Rectal smooth muscle tissue (tissue), 1 donor: ENCODE results near the gene NR1D2.

ENCODE experiments used
- H3K27ac ChIP-seq: one replicate; pipeline ENCODE4 v1.7.0; 2013; ENCODE audit warnings: low read depth, low read length, inconsistent platforms
- H3K27me3 ChIP-seq: one replicate; pipeline ENCODE4 v1.7.0; 2013; ENCODE audit warnings: low read length; ENCODE audit not compliant: control insufficient read depth, insufficient read depth
- H3K36me3 ChIP-seq: one replicate; pipeline ENCODE4 v1.7.0; 2013; ENCODE audit warnings: low read length; ENCODE audit not compliant: control insufficient read depth, insufficient read depth
- H3K4me1 ChIP-seq: one replicate; pipeline ENCODE4 v1.7.0; 2013; ENCODE audit warnings: low read length; ENCODE audit not compliant: control insufficient read depth, insufficient read depth
- H3K4me3 ChIP-seq: one replicate; pipeline ENCODE4 v1.7.0; 2013; ENCODE audit warnings: low read length
- H3K9ac ChIP-seq: one replicate; pipeline ENCODE4 v1.7.0; 2013; ENCODE audit warnings: low read length

The NR1D2 gene

GRCh38 chr3:23956701-23957100 is 11.6 kb downstream of the NR1D2 start:
- peaks cover 9% of the 10 kb centered on the region for H3K4me1 ChIP-seq
- H3K27ac ChIP-seq, result no peak overlapping the region
- no peak overlapping the region for H3K9ac ChIP-seq
- no peak overlapping the region for H3K4me3 ChIP-seq
- no peaks in the 10 kb centered on the region for H3K36me3 ChIP-seq
- no peaks in the 10 kb centered on the region for H3K27me3 ChIP-seq

- H3K36me3 ChIP-seq, result peaks cover 7% of the 10 kb centered on the region
- no peak overlapping the region for H3K9ac ChIP-seq
Observed at GRCh38 chr3:23959135-23959900, 14.2 kb downstream of the NR1D2 start.

GRCh38 chr3:23960649-23961048 is 15.6 kb downstream of the NR1D2 start:
- Histone ChIP-seq H3K27me3 (no peaks in the 10 kb centered on the region), H3K27ac (no peak overlapping the region), H3K36me3 (peaks cover 7% of the 10 kb centered on the region), H3K4me1 (peaks cover 4% of the 10 kb centered on the region), H3K4me3 (no peak overlapping the region), H3K9ac (no peak overlapping the region)

More at GRCh38 chr3:23959135-23959900, 14.2 kb downstream of the NR1D2 start:
- Histone ChIP-seq H3K27ac (peak overlapping the region; percentile 46), H3K27me3 (no peaks in the 10 kb centered on the region), H3K4me3 (no peak overlapping the region), H3K4me1 (peaks cover 3% of the 10 kb centered on the region)

- Histone ChIP-seq H3K27ac (no peak overlapping the region), H3K27me3 (no peaks in the 10 kb centered on the region), H3K9ac (no peak overlapping the region), H3K36me3 (peaks cover 11% of the 10 kb centered on the region), H3K4me1 (peaks cover 8% of the 10 kb centered on the region), H3K4me3 (no peak overlapping the region)
Observed at GRCh38 chr3:23961066-23961465, 16.0 kb downstream of the NR1D2 start.

GRCh38 chr3:23961913-23962312 is 16.8 kb downstream of the NR1D2 start:
- Histone ChIP-seq H3K9ac (no peak overlapping the region), H3K27me3 (no peaks in the 10 kb centered on the region), H3K4me3 (no peak overlapping the region), H3K27ac (no peak overlapping the region), H3K36me3 (peaks cover 12% of the 10 kb centered on the region), H3K4me1 (peaks cover 13% of the 10 kb centered on the region)

GRCh38 chr3:23964537-23965235 is 19.6 kb downstream of the NR1D2 start:
- Histone ChIP-seq H3K9ac (no peak overlapping the region), H3K27me3 (no peaks in the 10 kb centered on the region), H3K4me3 (no peak overlapping the region), H3K4me1 (peaks cover 13% of the 10 kb centered on the region), H3K36me3 (peaks cover 12% of the 10 kb centered on the region), H3K27ac (no peak overlapping the region)

GRCh38 chr3:23966328-23966727 is 21.2 kb downstream of the NR1D2 start:
- H3K4me1 ChIP-seq, result peaks cover 13% of the 10 kb centered on the region
- no peak overlapping the region for H3K9ac ChIP-seq
- no peak overlapping the region for H3K4me3 ChIP-seq
- H3K27ac ChIP-seq, result no peak overlapping the region
- no peaks in the 10 kb centered on the region for H3K27me3 ChIP-seq
- H3K36me3 ChIP-seq, result peaks cover 12% of the 10 kb centered on the region

GRCh38 chr3:23968463-23969184 is 23.5 kb downstream of the NR1D2 start:
- peaks cover 5% of the 10 kb centered on the region for H3K36me3 ChIP-seq
- no peak overlapping the region for H3K27ac ChIP-seq
- H3K9ac ChIP-seq, result no peak overlapping the region
- H3K4me3 ChIP-seq, result no peak overlapping the region
- no peaks in the 10 kb centered on the region for H3K27me3 ChIP-seq
- peaks cover 13% of the 10 kb centered on the region for H3K4me1 ChIP-seq

GRCh38 chr3:23969393-23969792 is 24.3 kb downstream of the NR1D2 start:
- peaks cover 13% of the 10 kb centered on the region for H3K4me1 ChIP-seq
- H3K27me3 ChIP-seq, result no peaks in the 10 kb centered on the region
- peaks cover 5% of the 10 kb centered on the region for H3K36me3 ChIP-seq
- no peak overlapping the region for H3K4me3 ChIP-seq
- H3K27ac ChIP-seq, result no peak overlapping the region
- H3K9ac ChIP-seq, result no peak overlapping the region

- H3K36me3 ChIP-seq, result peaks cover 3% of the 10 kb centered on the region
- H3K4me3 ChIP-seq, result no peak overlapping the region
- no peak overlapping the region for H3K27ac ChIP-seq
- H3K4me1 ChIP-seq, result peaks cover 4% of the 10 kb centered on the region
- no peaks in the 10 kb centered on the region for H3K27me3 ChIP-seq
- H3K9ac ChIP-seq, result no peak overlapping the region
Observed at GRCh38 chr3:23971684-23972083, 26.6 kb downstream of the NR1D2 start.

GRCh38 chr3:23976555-23976954 is 31.5 kb downstream of the NR1D2 start:
- Histone ChIP-seq H3K36me3 (peaks cover 6% of the 10 kb centered on the region), H3K27me3 (no peaks in the 10 kb centered on the region), H3K4me1 (peaks cover 3% of the 10 kb centered on the region), H3K27ac (no peak overlapping the region), H3K4me3 (no peak overlapping the region), H3K9ac (no peak overlapping the region)

GRCh38 chr3:23979569-23979968 is 34.5 kb downstream of the NR1D2 start:
- Histone ChIP-seq H3K27me3 (no peaks in the 10 kb centered on the region), H3K36me3 (peaks cover 6% of the 10 kb centered on the region), H3K4me3 (no peak overlapping the region), H3K4me1 (peaks cover 3% of the 10 kb centered on the region), H3K9ac (no peak overlapping the region), H3K27ac (no peak overlapping the region)
